Measurements from ENCODE around the gene STAG2.

Gene STAG2

DNA sequence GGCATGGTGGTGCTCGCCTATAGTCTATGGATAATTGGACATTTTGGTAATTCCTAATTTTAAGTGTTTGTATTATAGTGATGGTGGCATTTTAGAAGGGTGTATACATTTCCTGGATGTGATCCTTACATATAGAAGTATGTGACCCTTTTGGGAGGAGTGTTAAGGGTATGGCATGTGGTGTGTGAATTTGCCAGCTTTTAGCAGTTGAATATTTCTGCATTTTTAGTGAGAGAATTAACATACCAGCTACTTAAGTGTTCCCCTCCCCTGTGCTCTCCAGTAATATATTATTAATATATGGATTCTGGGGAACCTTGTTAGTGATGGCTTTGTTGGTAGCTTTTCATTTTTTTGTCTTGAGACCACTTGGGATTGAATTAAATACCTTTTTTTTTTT, 55.3 kb downstream of the STAG2 start:
- H3K4me2 ChIP-seq (ENCODE audit: low read length) = no peak overlapping the region
- no peak overlapping the region for H4K91ac ChIP-seq (ENCODE audit: low read depth, low read length)
- no peaks in the 10 kb centered on the region for H3K79me2 ChIP-seq (ENCODE audit: control insufficient read depth, insufficient read depth, low read length, poor library complexity)
- no peak overlapping the region for H4K8ac ChIP-seq (ENCODE audit: low read depth, low read length)
- H2BK120ac ChIP-seq (ENCODE audit: insufficient read depth, low read length, poor library complexity) = no peak overlapping the region
- H3K79me1 ChIP-seq (ENCODE audit: low read length) = no peaks in the 10 kb centered on the region
- no peak overlapping the region for H3K9ac ChIP-seq (ENCODE audit: low read length)
- no peak overlapping the region for H3K4me3 ChIP-seq (ENCODE audit: low read depth, low read length)
- no peak overlapping the region for H3K23ac ChIP-seq (ENCODE audit: low read length)
- no peaks in the 10 kb centered on the region for H3K9me3 ChIP-seq (ENCODE audit: insufficient read depth, low read depth, low read length)
- no peak overlapping the region for H3K14ac ChIP-seq (ENCODE audit: low read length)
- no peak overlapping the region for H2AFZ ChIP-seq (ENCODE audit: insufficient read depth, low read length, poor library complexity)
- H2AK5ac ChIP-seq (ENCODE audit: low read length) = no peak overlapping the region
- no peaks in the 10 kb centered on the region for H3K36me3 ChIP-seq (ENCODE audit: control insufficient read depth in 1 of 2, insufficient read depth in 2 of 2, low read length in 2 of 2)
- no peak overlapping the region for H4K12ac ChIP-seq (ENCODE audit: low read depth, low read length)
- WGBS (ENCODE audit: extremely low coverage, insufficient coverage, insufficient read length) = no CpG with 5 or more reads among the region's 1 CpG
- no peaks in the 10 kb centered on the region for H3K4me1 ChIP-seq (ENCODE audit: control insufficient read depth in 1 of 2, insufficient read depth in 2 of 2, low read length in 2 of 2)
- DNase-seq = no peak
- no peak overlapping the region for H2BK12ac ChIP-seq (ENCODE audit: low read length)
- H2BK5ac ChIP-seq (ENCODE audit: low read depth, low read length, poor library complexity) = no peak overlapping the region
- H3K4ac ChIP-seq (ENCODE audit: low read depth, low read length) = peak overlapping the region; percentile 62
- H3K27ac ChIP-seq (ENCODE audit: low read depth, low read length) = no peak overlapping the region
- no peak overlapping the region for H3K18ac ChIP-seq (ENCODE audit: low read length)
- no peaks in the 10 kb centered on the region for H3K27me3 ChIP-seq (ENCODE audit: insufficient read depth, low read length)

DNA sequence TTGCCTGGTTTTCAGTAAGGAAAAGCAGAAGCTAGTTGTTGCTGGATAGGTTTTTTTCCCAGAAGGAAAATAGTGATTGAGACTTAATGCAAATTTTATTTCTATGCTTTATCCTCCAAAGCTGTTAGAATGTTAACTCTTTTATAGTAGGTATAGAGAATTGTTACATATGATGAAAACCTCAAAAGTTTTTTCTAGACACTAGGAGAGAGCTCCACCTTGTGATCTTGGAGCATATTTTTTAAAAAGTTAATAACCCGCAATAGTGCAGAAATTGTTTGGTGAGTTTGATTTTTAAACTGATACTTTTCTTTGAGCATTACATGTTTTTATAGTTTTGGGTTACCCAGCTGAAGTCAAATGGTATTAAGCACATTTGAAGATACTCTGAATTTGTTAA, 56.5 kb downstream of the STAG2 start:
- no CpG with 5 or more reads among the region's 1 CpG for WGBS (ENCODE audit: extremely low coverage, insufficient coverage, insufficient read length)

GRCh38 chrX:124023838-124024238, 62.3 kb downstream of the STAG2 start:
- Histone ChIP-seq H4K12ac (ENCODE audit: low read depth, low read length) (no peak overlapping the region), H3K4me3 (ENCODE audit: low read depth, low read length) (no peak overlapping the region), H4K8ac (ENCODE audit: low read depth, low read length) (no peak overlapping the region), H2BK5ac (ENCODE audit: low read depth, low read length, poor library complexity) (no peak overlapping the region), H3K27ac (ENCODE audit: low read depth, low read length) (no peak overlapping the region), H3K14ac (ENCODE audit: low read length) (no peak overlapping the region), H2BK120ac (ENCODE audit: insufficient read depth, low read length, poor library complexity) (no peak overlapping the region), H3K4ac (ENCODE audit: low read depth, low read length) (no peak overlapping the region), H3K4me2 (ENCODE audit: low read length) (no peak overlapping the region), H2AK5ac (ENCODE audit: low read length) (no peak overlapping the region), H2AFZ (ENCODE audit: insufficient read depth, low read length, poor library complexity) (no peak overlapping the region), H3K27me3 (ENCODE audit: insufficient read depth, low read length) (no peaks in the 10 kb centered on the region), H3K9me3 (ENCODE audit: insufficient read depth, low read depth, low read length) (no peaks in the 10 kb centered on the region), H3K4me1 (ENCODE audit: control insufficient read depth in 1 of 2, insufficient read depth in 2 of 2, low read length in 2 of 2) (no peaks in the 10 kb centered on the region), H3K9ac (ENCODE audit: low read length) (no peak overlapping the region), H3K18ac (ENCODE audit: low read length) (no peak overlapping the region), H3K23ac (ENCODE audit: low read length) (no peak overlapping the region), H3K79me1 (ENCODE audit: low read length) (no peaks in the 10 kb centered on the region), H3K79me2 (ENCODE audit: control insufficient read depth, insufficient read depth, low read length, poor library complexity) (no peaks in the 10 kb centered on the region), H2BK12ac (ENCODE audit: low read length) (no peak overlapping the region), H3K36me3 (ENCODE audit: control insufficient read depth in 1 of 2, insufficient read depth in 2 of 2, low read length in 2 of 2) (no peaks in the 10 kb centered on the region), H4K91ac (ENCODE audit: low read depth, low read length) (no peak overlapping the region)
- peak in 1 of 2 donors; percentile 15 for DNase-seq
- no CpG with 5 or more reads among the region's 3 CpGs for WGBS (ENCODE audit: extremely low coverage, insufficient coverage, insufficient read length)

More for the DNA sequence above, 56.5 kb downstream of the STAG2 start:
- Histone ChIP-seq H4K91ac (ENCODE audit: low read depth, low read length) (no peak overlapping the region), H4K8ac (ENCODE audit: low read depth, low read length) (no peak overlapping the region), H3K23ac (ENCODE audit: low read length) (no peak overlapping the region), H3K27ac (ENCODE audit: low read depth, low read length) (no peak overlapping the region), H2AFZ (ENCODE audit: insufficient read depth, low read length, poor library complexity) (no peak overlapping the region), H2AK5ac (ENCODE audit: low read length) (no peak overlapping the region), H3K4me3 (ENCODE audit: low read depth, low read length) (no peak overlapping the region), H3K27me3 (ENCODE audit: insufficient read depth, low read length) (no peaks in the 10 kb centered on the region), H3K79me1 (ENCODE audit: low read length) (no peaks in the 10 kb centered on the region), H2BK12ac (ENCODE audit: low read length) (no peak overlapping the region), H2BK5ac (ENCODE audit: low read depth, low read length, poor library complexity) (no peak overlapping the region), H3K14ac (ENCODE audit: low read length) (no peak overlapping the region), H3K18ac (ENCODE audit: low read length) (no peak overlapping the region), H2BK120ac (ENCODE audit: insufficient read depth, low read length, poor library complexity) (no peak overlapping the region), H3K4ac (ENCODE audit: low read depth, low read length) (no peak overlapping the region), H3K9ac (ENCODE audit: low read length) (no peak overlapping the region), H3K79me2 (ENCODE audit: control insufficient read depth, insufficient read depth, low read length, poor library complexity) (no peaks in the 10 kb centered on the region), H4K12ac (ENCODE audit: low read depth, low read length) (no peak overlapping the region), H3K36me3 (ENCODE audit: control insufficient read depth in 1 of 2, insufficient read depth in 2 of 2, low read length in 2 of 2) (no peaks in the 10 kb centered on the region), H3K4me1 (ENCODE audit: control insufficient read depth in 1 of 2, insufficient read depth in 2 of 2, low read length in 2 of 2) (no peaks in the 10 kb centered on the region), H3K4me2 (ENCODE audit: low read length) (no peak overlapping the region), H3K9me3 (ENCODE audit: insufficient read depth, low read depth, low read length) (no peaks in the 10 kb centered on the region)
- DNase-seq = no peak

DNA sequence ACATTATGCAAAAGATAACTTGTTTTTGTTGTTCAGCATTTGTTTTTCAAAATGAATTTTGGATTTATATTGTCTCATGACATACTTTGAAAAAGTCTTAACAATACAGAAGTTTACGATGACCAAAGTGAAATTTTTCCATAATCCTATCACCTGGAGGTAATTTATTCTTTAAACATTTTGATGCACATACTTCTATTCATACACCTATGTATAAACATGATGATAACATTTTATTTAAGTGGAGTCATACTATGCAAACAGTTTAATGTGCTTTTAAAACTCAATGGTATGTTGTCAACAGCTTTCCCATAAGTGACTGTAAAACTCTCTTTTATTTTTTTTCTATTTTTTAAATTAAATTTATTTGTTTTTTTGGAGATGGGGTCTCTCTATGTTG, 65.0 kb downstream of the STAG2 start:
- Histone ChIP-seq H3K9ac (ENCODE audit: low read length) (no peak overlapping the region), H3K9me3 (ENCODE audit: insufficient read depth, low read depth, low read length) (no peaks in the 10 kb centered on the region)
- WGBS (ENCODE audit: extremely low coverage, insufficient coverage, insufficient read length) = no CpG with 5 or more reads among the region's 1 CpG

More for the DNA sequence above, 65.0 kb downstream of the STAG2 start:
- H3K4me2 ChIP-seq (ENCODE audit: low read length) = no peak overlapping the region
- no peak overlapping the region for H3K4me3 ChIP-seq (ENCODE audit: low read depth, low read length)
- no peaks in the 10 kb centered on the region for H3K36me3 ChIP-seq (ENCODE audit: control insufficient read depth in 1 of 2, insufficient read depth in 2 of 2, low read length in 2 of 2)
- no peaks in the 10 kb centered on the region for H3K27me3 ChIP-seq (ENCODE audit: insufficient read depth, low read length)
- no peak overlapping the region for H2BK5ac ChIP-seq (ENCODE audit: low read depth, low read length, poor library complexity)
- H2BK12ac ChIP-seq (ENCODE audit: low read length) = no peak overlapping the region
- H3K27ac ChIP-seq (ENCODE audit: low read depth, low read length) = no peak overlapping the region
- no peaks in the 10 kb centered on the region for H3K79me2 ChIP-seq (ENCODE audit: control insufficient read depth, insufficient read depth, low read length, poor library complexity)
- no peaks in the 10 kb centered on the region for H3K79me1 ChIP-seq (ENCODE audit: low read length)
- no peak overlapping the region for H4K91ac ChIP-seq (ENCODE audit: low read depth, low read length)
- H2AK5ac ChIP-seq (ENCODE audit: low read length) = no peak overlapping the region
- H3K23ac ChIP-seq (ENCODE audit: low read length) = no peak overlapping the region
- no peak overlapping the region for H4K12ac ChIP-seq (ENCODE audit: low read depth, low read length)
- H2BK120ac ChIP-seq (ENCODE audit: insufficient read depth, low read length, poor library complexity) = no peak overlapping the region
- no peak overlapping the region for H3K14ac ChIP-seq (ENCODE audit: low read length)
- H4K8ac ChIP-seq (ENCODE audit: low read depth, low read length) = no peak overlapping the region
- no peak overlapping the region for H2AFZ ChIP-seq (ENCODE audit: insufficient read depth, low read length, poor library complexity)
- no peaks in the 10 kb centered on the region for H3K4me1 ChIP-seq (ENCODE audit: control insufficient read depth in 1 of 2, insufficient read depth in 2 of 2, low read length in 2 of 2)
- no peak overlapping the region for H3K18ac ChIP-seq (ENCODE audit: low read length)
- DNase-seq = no peak
- no peak overlapping the region for H3K4ac ChIP-seq (ENCODE audit: low read depth, low read length)
